Memory B cell (primary cell): Measurements from ENCODE around the gene CERS4.
"Not testable (repeated sequence)": the region's sequence is repeated elsewhere in the genome, so short reads cannot be mapped to it uniquely, and the experiment has no call there.

Experiments used
- ATAC-seq: fragments of 150-1000 bp; cut with Tn5 transposase; 2 replicates; pipeline ENCODE4 v1.10.0; 2021; ENCODE audit warnings: low read depth, mild to moderate bottlenecking, moderate library complexity
- DNase-seq, 2 donors: peaks; one replicate each; pipeline ENCODE4 v3.0.0; 2022; ENCODE audit warnings: low spot score in 2 of 2
- H3K27ac Mint-ChIP-seq: one replicate; pipeline ENCODE4 v1.8.0; 2022; ENCODE audit warnings: mild to moderate bottlenecking, moderate library complexity, mixed read lengths
- H3K27me3 Mint-ChIP-seq: one replicate; pipeline ENCODE4 v1.8.0; 2022; ENCODE audit warnings: mixed read lengths
- H3K36me3 Mint-ChIP-seq: one replicate; pipeline ENCODE4 v1.8.0; 2022; ENCODE audit warnings: mild to moderate bottlenecking, mixed read lengths
- H3K4me1 Mint-ChIP-seq: one replicate; pipeline ENCODE4 v1.8.0; 2022; ENCODE audit warnings: mixed read lengths
- H3K4me3 Mint-ChIP-seq: one replicate; pipeline ENCODE4 v1.8.0; 2022; ENCODE audit warnings: mild to moderate bottlenecking, moderate library complexity, mixed read lengths
- H3K9me3 Mint-ChIP-seq: one replicate; pipeline ENCODE4 v1.8.0; 2022; ENCODE audit warnings: mixed read lengths

CERS4 gene

DNA sequence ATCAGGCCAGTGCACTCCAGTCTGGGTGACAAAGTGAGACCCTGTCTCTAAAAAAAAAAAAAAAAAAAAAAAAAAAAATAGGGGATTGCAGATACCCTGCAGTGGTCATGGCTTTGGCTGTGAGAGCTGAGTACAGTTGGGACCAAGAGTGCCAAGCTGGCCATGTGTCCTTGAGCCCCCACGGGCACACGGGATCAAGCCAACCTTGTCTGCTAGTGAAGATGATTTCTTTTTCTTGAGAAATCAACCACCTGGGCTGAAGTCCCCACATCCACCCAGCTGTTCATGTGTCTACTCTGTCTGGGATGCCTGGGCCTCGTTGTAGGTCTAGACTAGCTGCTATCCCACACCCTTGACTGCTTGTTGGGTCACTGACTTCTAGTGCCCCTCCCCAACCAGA, 34.0 kb downstream of the CERS4 start:
- H3K36me3 Mint-ChIP-seq: peaks cover 31% of the 10 kb centered on the region

DNA sequence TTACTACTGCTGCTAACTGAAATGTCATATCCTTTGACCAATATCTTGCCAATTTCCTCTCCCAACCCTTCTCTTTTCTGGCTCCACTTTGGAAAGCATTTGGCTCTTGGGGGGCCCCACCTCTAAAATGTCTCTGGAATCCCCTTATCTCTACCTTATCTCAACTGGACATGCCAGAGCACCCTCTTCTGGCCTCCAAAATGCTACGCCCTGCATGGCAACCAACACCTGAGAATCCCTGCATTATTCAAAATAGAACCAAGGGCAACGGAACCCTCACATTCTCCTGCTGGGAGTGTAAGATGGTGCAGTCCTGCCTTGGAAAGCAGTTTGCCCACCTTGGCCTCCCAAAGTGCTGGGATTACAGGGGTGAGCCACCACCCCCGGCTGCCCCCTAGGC, 35.3 kb downstream of the CERS4 start:
- ATAC-seq (no peak), DNase-seq (no peak)
- Mint-ChIP-seq H3K9me3 (peaks cover 8% of the 10 kb centered on the region), H3K27ac (no peak overlapping the region), H3K4me1 (peaks cover 32% of the 10 kb centered on the region), H3K36me3 (peaks cover 37% of the 10 kb centered on the region), H3K4me3 (no peak overlapping the region), H3K27me3 (no peaks in the 10 kb centered on the region)

More for the DNA sequence above, 34.0 kb downstream of the CERS4 start:
- DNase-seq (no peak), ATAC-seq (no peak)
- Mint-ChIP-seq H3K27me3 (no peaks in the 10 kb centered on the region), H3K4me3 (no peak overlapping the region), H3K4me1 (peaks cover 27% of the 10 kb centered on the region), H3K27ac (no peak overlapping the region), H3K9me3 (peaks cover 1% of the 10 kb centered on the region)

DNA sequence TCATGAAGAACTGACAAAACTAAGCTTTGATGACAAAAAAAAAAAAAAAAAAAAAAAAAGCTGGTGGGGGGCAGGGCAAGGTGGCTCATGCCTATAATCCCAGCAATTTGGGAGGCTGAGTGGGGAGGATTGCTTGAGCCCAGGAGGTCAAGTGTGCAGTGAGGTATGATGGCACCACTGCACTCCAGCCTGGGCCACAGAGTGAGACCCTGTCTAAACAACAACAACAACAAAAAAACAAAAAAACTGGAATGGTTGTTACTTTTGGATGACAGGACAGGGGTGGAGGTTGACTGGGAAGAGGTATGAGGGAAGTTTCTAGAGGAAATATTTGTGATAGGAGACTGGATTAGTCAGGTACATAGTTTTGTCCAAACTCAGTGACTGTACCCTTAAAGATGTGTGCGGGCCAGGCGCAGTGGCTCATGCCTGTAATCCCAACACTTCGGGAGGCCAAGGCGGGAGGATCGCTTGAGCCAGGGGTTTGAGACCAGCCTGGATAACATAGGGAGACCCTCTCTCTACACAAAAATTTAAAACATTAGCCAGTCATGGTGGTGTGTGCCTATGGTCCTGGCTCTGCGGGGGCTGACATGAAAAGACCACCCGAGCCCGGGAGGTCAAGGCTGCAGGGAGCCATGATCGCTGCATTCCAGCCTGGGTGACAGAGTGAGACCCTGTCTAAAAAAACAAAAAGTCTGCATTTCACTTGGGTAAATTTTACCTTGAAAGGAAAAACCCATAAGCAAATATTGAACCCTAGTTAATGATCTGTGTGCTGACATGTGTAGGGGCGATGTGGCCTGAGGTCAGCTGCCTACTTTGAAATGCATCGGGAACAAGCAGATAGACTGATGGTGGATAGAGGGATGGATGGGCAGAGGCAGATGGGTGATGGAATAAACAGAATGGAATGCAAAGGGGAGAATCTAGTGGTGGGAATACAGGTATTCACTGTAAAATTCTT, 37.0 kb downstream of the CERS4 start:
- peaks cover 8% of the 10 kb centered on the region for H3K9me3 Mint-ChIP-seq
- DNase-seq (no peak), ATAC-seq (no peak)
- no peak overlapping the region for H3K4me3 Mint-ChIP-seq
- H3K27me3 Mint-ChIP-seq: no peaks in the 10 kb centered on the region
- peaks cover 20% of the 10 kb centered on the region for H3K4me1 Mint-ChIP-seq
- H3K36me3 Mint-ChIP-seq: peaks cover 38% of the 10 kb centered on the region
- no peak overlapping the region for H3K27ac Mint-ChIP-seq

DNA sequence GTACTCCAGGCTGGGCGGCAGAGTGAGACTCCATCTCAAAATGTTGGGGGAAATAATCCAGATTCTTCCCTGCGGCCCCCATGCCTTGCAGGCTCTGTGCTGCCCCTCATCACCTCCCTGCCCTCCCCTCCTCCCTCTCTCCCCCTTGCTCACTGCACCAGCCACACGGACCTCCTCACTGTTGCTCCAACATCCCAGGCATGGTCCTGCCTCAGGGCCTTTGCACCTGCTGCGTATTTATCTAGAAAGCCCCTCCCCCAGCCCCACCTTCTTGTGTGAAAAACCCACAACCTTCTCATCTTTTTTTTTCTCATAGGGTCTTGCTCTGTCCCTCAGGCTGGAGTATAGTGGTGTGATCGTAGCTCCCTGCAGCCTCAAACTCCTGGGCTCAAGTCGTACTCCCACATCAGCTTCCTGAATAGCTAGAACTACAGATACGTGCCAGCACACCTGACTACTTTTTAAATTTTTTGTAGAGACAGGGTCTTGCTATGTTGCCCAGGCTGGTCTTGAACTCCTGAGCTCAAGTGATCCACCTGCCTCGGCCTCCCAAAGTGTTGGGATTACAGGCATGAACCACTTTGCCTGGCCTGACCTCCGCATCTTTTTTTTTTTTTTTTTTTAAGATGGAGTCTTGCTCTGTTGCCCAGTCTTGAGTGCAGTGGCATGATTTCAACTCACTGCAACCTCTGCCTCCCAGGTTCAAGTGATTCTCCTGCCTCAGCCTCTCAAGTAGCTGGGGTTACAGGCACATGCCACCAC, 38.1 kb downstream of the CERS4 start:
- ATAC-seq, H3K4me3 Mint-ChIP-seq, DNase-seq, H3K27me3 Mint-ChIP-seq, H3K9me3 Mint-ChIP-seq, H3K27ac Mint-ChIP-seq: not testable (repeated sequence)
- Mint-ChIP-seq H3K36me3 (peaks cover 34% of the 10 kb centered on the region), H3K4me1 (peaks cover 18% of the 10 kb centered on the region)

DNA sequence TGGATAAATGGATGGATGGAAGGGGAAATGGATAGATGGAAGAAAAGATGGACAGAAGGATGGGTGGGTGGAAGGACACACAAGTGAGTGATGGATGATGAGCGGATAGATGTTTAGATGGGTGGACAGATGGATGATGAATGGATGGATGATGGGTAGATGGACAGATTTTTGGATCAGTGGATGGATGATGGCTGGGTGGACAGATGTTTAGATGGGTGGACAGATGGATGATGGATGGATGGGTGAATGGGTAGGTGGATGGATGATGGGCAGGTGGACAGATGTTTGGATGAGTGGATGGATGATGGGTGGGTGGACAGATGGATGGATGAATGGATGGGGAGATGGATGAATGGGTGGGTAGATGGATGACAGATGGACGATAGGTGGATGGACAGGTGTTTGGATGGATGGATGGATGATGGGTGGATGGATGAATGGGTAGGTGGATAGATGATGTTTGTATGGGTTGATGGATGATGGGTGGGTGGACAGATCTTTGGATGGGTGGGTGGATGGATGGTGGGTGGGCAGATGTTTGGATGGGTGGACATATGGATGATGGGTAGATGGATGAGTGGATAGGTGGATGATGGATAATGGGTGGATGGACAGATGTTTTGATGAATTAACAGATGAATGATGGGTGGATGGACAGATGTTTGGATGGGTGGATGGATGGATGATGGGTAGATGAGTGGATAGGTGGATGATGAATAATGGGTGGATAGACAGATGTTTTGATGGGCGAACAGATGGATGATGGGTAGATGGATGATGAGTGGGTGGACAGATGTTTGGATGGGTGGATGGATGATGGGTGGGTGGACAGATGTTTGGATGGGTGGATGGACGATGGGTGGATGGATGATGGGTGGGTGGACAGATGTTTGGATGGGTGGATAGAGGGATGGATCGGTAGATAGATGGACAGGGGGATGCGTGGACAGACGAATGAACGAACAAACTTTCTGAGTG, 39.5 kb downstream of the CERS4 start:
- peaks cover 17% of the 10 kb centered on the region for H3K4me1 Mint-ChIP-seq
- peak overlapping the region; percentile 5 for H3K27ac Mint-ChIP-seq
- H3K27me3 Mint-ChIP-seq: no peaks in the 10 kb centered on the region
- H3K36me3 Mint-ChIP-seq: peaks cover 28% of the 10 kb centered on the region
- no peak for DNase-seq
- peaks cover 8% of the 10 kb centered on the region for H3K9me3 Mint-ChIP-seq
- no peak for ATAC-seq
- H3K4me3 Mint-ChIP-seq: no peak overlapping the region

DNA sequence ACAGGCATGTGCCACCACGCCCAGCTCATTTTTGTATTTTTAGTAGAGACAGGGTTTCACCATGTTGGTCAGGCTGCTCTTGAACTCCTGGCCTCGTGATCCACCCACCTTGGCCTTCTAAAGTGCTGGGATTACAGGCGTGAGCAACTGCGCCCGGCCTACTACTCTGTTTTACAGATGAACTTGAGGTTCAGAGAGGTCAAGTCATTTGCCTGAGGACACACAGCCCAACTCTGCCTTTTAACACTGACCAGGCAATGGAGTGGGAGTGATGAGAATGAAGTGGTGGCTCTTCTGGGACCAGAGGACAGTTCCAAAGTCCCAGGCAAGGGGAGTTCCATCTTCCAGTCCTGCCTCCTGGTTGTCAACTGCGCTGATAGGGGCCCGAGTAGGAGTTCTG, 41.4 kb downstream of the CERS4 start:
- Mint-ChIP-seq H3K4me3 (no peak overlapping the region), H3K27ac (no peak overlapping the region), H3K4me1 (peaks cover 14% of the 10 kb centered on the region), H3K9me3 (peaks cover 8% of the 10 kb centered on the region), H3K27me3 (no peaks in the 10 kb centered on the region), H3K36me3 (peaks cover 24% of the 10 kb centered on the region)
- DNase-seq (no peak), ATAC-seq (no peak)

DNA sequence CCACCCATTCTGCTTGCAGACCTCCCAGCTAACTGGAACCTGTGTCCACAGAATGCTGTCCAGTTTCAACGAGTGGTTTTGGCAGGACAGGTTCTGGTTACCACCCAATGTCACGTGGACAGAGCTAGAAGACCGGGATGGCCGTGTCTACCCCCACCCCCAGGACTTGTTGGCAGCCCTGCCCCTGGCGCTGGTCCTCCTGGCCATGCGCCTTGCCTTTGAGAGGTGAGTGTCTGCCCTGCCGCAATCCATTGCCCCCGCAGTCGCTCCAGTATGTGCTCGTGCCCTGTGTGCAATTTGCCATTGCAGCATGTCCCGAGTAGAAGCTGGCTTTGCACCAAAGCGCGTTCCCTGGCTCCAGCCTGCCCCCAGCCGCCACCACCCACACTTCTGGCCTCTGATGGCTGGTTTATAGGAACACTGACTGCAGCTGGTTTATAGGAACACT, 41.9 kb downstream of the CERS4 start:
- ATAC-seq (no peak), DNase-seq (no peak)
- Mint-ChIP-seq H3K4me1 (peaks cover 14% of the 10 kb centered on the region), H3K4me3 (no peak overlapping the region), H3K27ac (no peak overlapping the region), H3K9me3 (peaks cover 8% of the 10 kb centered on the region), H3K36me3 (peaks cover 26% of the 10 kb centered on the region), H3K27me3 (no peaks in the 10 kb centered on the region)

DNA sequence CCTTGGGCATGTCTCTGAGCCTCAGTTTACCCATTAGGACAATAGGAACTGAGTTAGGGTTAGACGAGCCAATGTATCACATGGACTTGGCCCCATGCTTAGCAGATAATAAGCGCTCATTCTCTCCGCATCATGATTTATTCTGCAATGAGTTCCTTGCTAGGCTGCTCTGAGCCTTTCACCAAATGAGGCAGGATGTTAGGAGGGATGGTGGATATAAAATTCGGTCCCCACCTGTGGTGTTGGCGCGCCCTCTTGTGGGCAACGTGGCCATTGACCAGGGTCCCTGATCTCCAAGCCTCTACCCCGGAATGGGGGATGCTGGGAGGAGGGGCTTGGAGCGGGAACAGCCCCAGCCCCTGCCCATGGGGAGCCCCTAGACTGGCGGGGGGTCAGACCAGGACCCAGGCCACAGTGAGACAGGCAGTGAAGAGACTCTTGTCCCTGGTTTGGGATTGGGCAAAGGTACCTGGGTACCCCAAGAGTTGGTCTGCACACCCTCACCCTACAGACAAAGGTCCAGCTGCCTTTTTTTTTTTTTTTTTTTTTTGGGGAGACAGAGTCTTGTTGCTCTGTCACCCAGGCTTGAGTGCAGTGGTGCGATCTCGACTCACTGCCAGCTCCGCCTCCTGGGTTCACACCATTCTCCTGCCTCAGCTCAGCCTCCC, 43.9 kb downstream of the CERS4 start:
- no peak overlapping the region for H3K27ac Mint-ChIP-seq
- DNase-seq (peak; percentile 84 to 91), ATAC-seq (peak; percentile 96)
- peaks cover 8% of the 10 kb centered on the region for H3K9me3 Mint-ChIP-seq
- H3K27me3 Mint-ChIP-seq: no peaks in the 10 kb centered on the region
- H3K4me1 Mint-ChIP-seq: peaks cover 13% of the 10 kb centered on the region
- H3K36me3 Mint-ChIP-seq: peaks cover 31% of the 10 kb centered on the region
- no peak overlapping the region for H3K4me3 Mint-ChIP-seq

DNA sequence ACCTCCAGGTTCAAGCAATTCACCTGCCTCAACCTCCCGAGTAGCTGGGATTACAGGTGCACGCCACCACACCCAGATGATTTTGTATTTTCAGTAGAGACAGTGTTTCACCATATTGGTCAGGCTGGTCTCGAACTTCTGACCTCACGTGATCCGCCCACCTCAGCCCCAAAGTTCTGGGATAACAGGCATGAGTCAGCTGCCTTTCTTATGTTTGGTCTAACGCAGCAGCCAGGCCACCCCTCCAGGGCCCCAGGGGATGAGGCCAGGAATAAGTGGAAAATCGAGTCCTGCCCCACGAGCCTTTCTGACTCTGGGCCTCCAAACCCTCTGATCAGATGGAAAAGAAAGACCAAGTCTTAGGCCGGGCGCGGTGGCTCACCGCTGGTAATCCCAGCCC, 44.5 kb downstream of the CERS4 start:
- DNase-seq: no peak
- H3K4me1 Mint-ChIP-seq: peaks cover 7% of the 10 kb centered on the region
- peaks cover 3% of the 10 kb centered on the region for H3K9me3 Mint-ChIP-seq
- peaks cover 26% of the 10 kb centered on the region for H3K36me3 Mint-ChIP-seq
- no peak overlapping the region for H3K4me3 Mint-ChIP-seq
- no peak for ATAC-seq
- H3K27me3 Mint-ChIP-seq: no peaks in the 10 kb centered on the region
- no peak overlapping the region for H3K27ac Mint-ChIP-seq

DNA sequence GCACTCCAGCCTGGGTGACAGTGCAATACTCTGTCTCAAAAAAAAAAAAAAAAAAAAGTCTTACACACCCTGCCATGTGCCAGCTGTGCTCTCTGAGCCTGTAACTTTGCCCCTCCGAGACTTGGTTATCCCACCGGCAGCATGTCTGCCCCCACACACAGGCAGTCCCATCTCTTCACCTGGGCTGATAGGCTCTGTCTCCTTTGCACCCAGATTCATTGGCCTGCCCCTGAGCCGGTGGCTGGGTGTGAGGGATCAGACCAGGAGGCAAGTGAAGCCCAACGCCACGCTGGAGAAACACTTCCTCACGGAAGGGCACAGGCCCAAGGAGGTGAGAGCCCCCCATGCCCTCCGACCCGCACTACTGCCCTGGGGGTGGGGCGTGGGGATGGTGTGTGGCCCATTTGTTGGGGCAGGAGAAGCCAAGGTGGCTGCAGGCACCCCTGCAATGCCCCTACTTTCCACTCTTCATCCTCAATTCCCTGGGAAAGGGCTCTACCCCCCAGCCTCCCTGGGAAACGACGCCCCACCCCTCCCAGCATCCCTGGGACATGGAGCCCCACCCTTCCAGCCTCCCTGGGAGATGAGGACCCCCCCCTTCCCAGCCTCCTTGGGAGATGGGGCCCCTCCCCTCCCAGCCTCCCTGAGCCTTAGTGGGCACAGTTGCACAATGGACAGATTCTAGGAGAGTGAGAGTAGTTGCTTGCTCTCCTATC, 45.3 kb downstream of the CERS4 start:
- ATAC-seq (no peak), DNase-seq (no peak)
- no peak overlapping the region for H3K27ac Mint-ChIP-seq
- H3K27me3 Mint-ChIP-seq: no peaks in the 10 kb centered on the region
- H3K4me3 Mint-ChIP-seq: no peak overlapping the region
- H3K9me3 Mint-ChIP-seq: no peaks in the 10 kb centered on the region
- peaks cover 28% of the 10 kb centered on the region for H3K36me3 Mint-ChIP-seq
- peaks cover 2% of the 10 kb centered on the region for H3K4me1 Mint-ChIP-seq

DNA sequence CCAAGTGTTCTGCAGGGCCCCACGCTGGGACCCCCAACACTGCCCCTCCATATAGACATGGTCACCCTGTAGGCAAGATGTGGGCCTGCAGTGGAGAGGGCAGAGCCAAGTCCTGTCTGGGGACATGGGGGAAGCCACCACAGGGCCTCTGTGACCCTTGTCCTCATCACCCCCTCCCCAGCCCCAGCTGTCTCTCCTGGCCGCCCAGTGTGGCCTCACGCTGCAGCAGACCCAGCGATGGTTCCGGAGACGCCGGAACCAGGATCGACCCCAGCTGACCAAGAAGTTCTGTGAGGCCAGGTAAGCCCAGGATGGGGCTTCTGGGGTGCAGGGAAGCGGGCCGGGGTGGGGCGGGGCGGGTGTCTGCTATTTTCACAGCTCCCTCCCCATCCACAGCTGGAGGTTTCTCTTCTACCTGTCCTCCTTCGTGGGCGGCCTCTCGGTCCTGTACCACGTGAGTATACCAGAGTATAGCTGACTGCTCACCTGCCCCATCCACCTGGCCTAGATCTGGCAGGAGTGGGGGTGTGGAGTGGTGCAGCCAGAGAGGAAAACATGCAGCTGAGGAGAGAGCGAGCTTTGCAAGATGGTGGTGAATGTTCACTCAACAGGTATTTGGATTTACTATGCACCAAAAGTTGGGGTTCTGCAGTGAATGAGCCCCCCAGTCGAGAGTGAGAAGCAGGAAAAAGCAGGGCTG, 46.4 kb downstream of the CERS4 start:
- Mint-ChIP-seq H3K27me3 (no peaks in the 10 kb centered on the region), H3K9me3 (no peaks in the 10 kb centered on the region), H3K4me1 (peaks cover 6% of the 10 kb centered on the region), H3K27ac (no peak overlapping the region), H3K36me3 (peaks cover 32% of the 10 kb centered on the region), H3K4me3 (no peak overlapping the region)
- no peak for DNase-seq
- no peak for ATAC-seq
